ENCODE results near the gene NXNL2.

NXNL2 gene

DNA sequence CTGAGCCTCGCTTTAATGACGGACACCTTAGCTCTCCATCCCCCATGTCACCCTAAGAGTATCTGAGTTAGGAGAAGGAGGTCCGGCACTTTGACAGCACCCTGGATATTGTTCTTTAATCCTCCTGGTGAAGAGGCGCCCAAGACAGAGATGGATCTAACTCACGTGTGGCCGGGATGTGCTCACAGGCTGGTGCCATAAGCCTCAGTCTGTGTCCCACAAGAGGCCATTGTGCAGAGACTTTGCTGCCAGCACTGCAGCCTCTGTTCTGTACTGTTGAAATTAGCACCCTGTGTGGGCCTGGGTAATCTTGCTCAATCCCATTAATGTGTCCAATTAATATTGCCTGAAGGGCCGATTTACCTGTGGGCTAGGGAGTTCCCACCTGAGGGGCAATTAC is 37.7 kb downstream of the NXNL2 start:
- Histone ChIP-seq H3K4me3 (replicated peaks; ENCODE audit: low read depth, low read length) (no peak overlapping the region), H3K36me3 (ENCODE audit: control insufficient read depth, insufficient read depth, low read length) (no peaks in the 10 kb centered on the region), H3K27me3 (replicated peaks; ENCODE audit: control insufficient read depth, insufficient read depth, low read length) (0 out of 2 replicates have a peak, but pooled peaks cover 1% of the 10 kb centered on the region)
- TF ChIP-seq, protein P1, sequence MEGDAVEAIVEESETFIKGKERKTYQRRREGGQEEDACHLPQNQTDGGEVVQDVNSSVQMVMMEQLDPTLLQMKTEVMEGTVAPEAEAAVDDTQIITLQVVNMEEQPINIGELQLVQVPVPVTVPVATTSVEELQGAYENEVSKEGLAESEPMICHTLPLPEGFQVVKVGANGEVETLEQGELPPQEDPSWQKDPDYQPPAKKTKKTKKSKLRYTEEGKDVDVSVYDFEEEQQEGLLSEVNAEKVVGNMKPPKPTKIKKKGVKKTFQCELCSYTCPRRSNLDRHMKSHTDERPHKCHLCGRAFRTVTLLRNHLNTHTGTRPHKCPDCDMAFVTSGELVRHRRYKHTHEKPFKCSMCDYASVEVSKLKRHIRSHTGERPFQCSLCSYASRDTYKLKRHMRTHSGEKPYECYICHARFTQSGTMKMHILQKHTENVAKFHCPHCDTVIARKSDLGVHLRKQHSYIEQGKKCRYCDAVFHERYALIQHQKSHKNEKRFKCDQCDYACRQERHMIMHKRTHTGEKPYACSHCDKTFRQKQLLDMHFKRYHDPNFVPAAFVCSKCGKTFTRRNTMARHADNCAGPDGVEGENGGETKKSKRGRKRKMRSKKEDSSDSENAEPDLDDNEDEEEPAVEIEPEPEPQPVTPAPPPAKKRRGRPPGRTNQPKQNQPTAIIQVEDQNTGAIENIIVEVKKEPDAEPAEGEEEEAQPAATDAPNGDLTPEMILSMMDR (IDR thresholded peaks at IDR 0.05; ENCODE audit: insufficient read depth, low read length, poor library complexity, severe bottlenecking), result no peak
- DNase-seq (ENCODE audit: extremely low read depth, insufficient read length), result no peak

DNA sequence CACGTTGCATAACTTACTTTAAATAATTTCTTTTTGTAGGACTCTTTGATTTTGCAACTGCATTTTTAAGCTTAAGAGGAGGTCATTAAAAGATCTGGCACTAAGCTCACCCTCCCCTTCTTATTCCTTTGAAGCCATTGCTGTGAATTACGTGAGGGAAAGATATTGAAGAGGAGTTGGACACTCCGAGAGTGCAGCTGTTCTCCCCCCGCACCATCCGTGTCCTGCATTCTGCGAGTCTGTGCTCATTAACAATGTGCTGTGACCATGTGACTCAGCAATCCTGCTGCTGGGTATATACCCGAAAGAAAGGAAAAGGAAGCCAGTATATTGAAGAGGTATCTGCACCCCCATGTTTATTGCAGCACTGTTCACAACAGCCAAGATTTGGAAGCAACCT is 40.0 kb downstream of the NXNL2 start:
- DNase-seq (ENCODE audit: extremely low read depth, insufficient read length), result no peak
- Histone ChIP-seq H3K4me3 (replicated peaks; ENCODE audit: low read depth, low read length) (no peak overlapping the region), H3K27me3 (replicated peaks; ENCODE audit: control insufficient read depth, insufficient read depth, low read length) (0 out of 2 replicates have a peak, but pooled peaks cover 1% of the 10 kb centered on the region), H3K36me3 (ENCODE audit: control insufficient read depth, insufficient read depth, low read length) (no peaks in the 10 kb centered on the region)
- TF ChIP-seq, protein P1 (IDR thresholded peaks at IDR 0.05; ENCODE audit: insufficient read depth, low read length, poor library complexity, severe bottlenecking), result no peak

DNA sequence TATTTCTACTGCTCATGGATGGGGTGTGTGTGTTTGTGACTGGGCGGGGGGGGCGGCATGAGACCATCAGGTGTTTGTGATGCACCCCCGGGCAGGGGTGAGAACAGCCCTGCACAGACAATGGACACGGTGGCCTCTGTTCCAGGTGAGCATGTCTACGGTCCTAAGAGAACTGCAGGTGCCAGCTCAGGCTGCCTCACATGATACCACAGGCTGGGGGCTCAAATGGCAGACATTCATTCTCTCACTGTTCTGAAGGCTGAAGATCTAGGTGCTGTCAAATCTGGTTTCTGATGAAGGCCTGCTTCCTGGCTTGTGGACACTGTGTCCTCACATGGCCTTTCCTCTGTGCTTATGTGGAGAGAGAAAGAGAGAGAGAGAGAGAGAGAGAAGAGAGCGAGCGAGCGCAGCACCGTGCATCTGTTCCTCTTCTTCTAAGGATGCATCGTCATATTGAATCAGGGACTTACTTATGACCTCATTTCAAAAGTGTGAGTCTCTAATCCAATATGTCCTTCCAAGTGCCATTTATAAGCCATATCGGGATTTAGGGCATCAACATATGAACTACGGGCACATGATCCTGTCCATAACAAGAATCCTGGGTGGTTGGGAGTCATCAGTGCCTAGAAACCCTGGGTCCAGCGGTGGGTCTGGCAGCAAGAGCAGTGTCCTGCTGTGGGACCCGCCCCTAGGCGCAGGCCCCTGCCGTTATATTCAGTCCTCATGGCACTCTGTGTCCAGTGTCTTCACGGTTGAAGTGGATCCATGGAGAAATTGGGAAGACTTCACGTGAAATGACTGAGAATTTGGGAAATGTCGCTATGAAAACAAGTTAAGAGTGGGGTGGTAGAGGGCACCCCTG is 42.5 kb downstream of the NXNL2 start:
- DNase-seq (ENCODE audit: extremely low read depth, insufficient read length), result no peak
- TF ChIP-seq, protein P1 (IDR thresholded peaks at IDR 0.05; ENCODE audit: insufficient read depth, low read length, poor library complexity, severe bottlenecking), result no peak
- H3K27me3 ChIP-seq (replicated peaks; ENCODE audit: control insufficient read depth, insufficient read depth, low read length), result 0 out of 2 replicates have a peak, but pooled peaks cover 1% of the 10 kb centered on the region
- H3K4me3 ChIP-seq (replicated peaks; ENCODE audit: low read depth, low read length), result no peak overlapping the region
- H3K36me3 ChIP-seq (ENCODE audit: control insufficient read depth, insufficient read depth, low read length), result no peaks in the 10 kb centered on the region

- Histone ChIP-seq H3K36me3 (ENCODE audit: control insufficient read depth, insufficient read depth, low read length) (no peaks in the 10 kb centered on the region), H3K27me3 (replicated peaks; ENCODE audit: control insufficient read depth, insufficient read depth, low read length) (0 out of 2 replicates have a peak, but pooled peaks cover 1% of the 10 kb centered on the region), H3K4me3 (replicated peaks; ENCODE audit: low read depth, low read length) (no peak overlapping the region)
- DNase-seq (ENCODE audit: extremely low read depth, insufficient read length), result peak; percentile 52
- TF ChIP-seq, protein P1 (IDR thresholded peaks at IDR 0.05; ENCODE audit: insufficient read depth, low read length, poor library complexity, severe bottlenecking), result peak; percentile 92
Observed at GRCh38 chr9:88578121-88579049, 43.4 kb downstream of the NXNL2 start.

GRCh38 chr9:88579050-88579715 is 44.2 kb downstream of the NXNL2 start:
- DNase-seq (ENCODE audit: extremely low read depth, insufficient read length), result no peak
- H3K36me3 ChIP-seq (ENCODE audit: control insufficient read depth, insufficient read depth, low read length), result no peaks in the 10 kb centered on the region
- H3K4me3 ChIP-seq (replicated peaks; ENCODE audit: low read depth, low read length), result no peak overlapping the region
- TF ChIP-seq, protein P1 (IDR thresholded peaks at IDR 0.05; ENCODE audit: insufficient read depth, low read length, poor library complexity, severe bottlenecking), result no peak
- 0 out of 2 replicates have a peak, but pooled peaks cover 1% of the 10 kb centered on the region for H3K27me3 ChIP-seq (replicated peaks; ENCODE audit: control insufficient read depth, insufficient read depth, low read length)

All from GM06990 (cell line).